ENCODE measurements around the gene IKZF2.
"Not testable (repeated sequence)": the region's sequence is repeated elsewhere in the genome, so short reads cannot be mapped to it uniquely, and the experiment has no call there.

The IKZF2 gene

GRCh38 chr2:213020913-213021312 lies 130.5 kb downstream of the IKZF2 start:
- not testable (repeated sequence) for H3K9me3 Mint-ChIP-seq; H3K27me3 Mint-ChIP-seq; H3K27ac Mint-ChIP-seq; ATAC-seq (ENCODE audit: low read depth); H3K4me3 Mint-ChIP-seq; DNase-seq (ENCODE audit: low spot score in 2 of 2); H3K36me3 Mint-ChIP-seq
- H3K4me1 Mint-ChIP-seq: peaks cover 10% of the 10 kb centered on the region

GRCh38 chr2:213020268-213020667 lies 131.1 kb downstream of the IKZF2 start:
- no peaks in the 10 kb centered on the region for H3K9me3 Mint-ChIP-seq
- no peak overlapping the region for H3K4me3 Mint-ChIP-seq

GRCh38 chr2:213019368-213019767 lies 132.0 kb downstream of the IKZF2 start:
- no peaks in the 10 kb centered on the region for H3K9me3 Mint-ChIP-seq
- H3K4me3 Mint-ChIP-seq: no peak overlapping the region
- no peak for ATAC-seq (ENCODE audit: low read depth)
- no peak overlapping the region for H3K27ac Mint-ChIP-seq
- no peaks in the 10 kb centered on the region for H3K36me3 Mint-ChIP-seq
- no peak for DNase-seq (ENCODE audit: low spot score in 2 of 2)
- H3K4me1 Mint-ChIP-seq: peaks cover 17% of the 10 kb centered on the region
- no peaks in the 10 kb centered on the region for H3K27me3 Mint-ChIP-seq

More at GRCh38 chr2:213020268-213020667, 131.1 kb downstream of the IKZF2 start:
- H3K27me3 Mint-ChIP-seq: no peaks in the 10 kb centered on the region
- no peak for DNase-seq (ENCODE audit: low spot score in 2 of 2)
- no peak overlapping the region for H3K27ac Mint-ChIP-seq
- H3K36me3 Mint-ChIP-seq: no peaks in the 10 kb centered on the region
- peaks cover 14% of the 10 kb centered on the region for H3K4me1 Mint-ChIP-seq
- no peak for ATAC-seq (ENCODE audit: low read depth)

GRCh38 chr2:213018340-213018901 lies 133.0 kb downstream of the IKZF2 start:
- Mint-ChIP-seq H3K27ac (no peak overlapping the region), H3K4me1 (peaks cover 17% of the 10 kb centered on the region), H3K36me3 (no peaks in the 10 kb centered on the region), H3K9me3 (no peaks in the 10 kb centered on the region), H3K27me3 (no peaks in the 10 kb centered on the region), H3K4me3 (no peak overlapping the region)
- DNase-seq (ENCODE audit: low spot score in 2 of 2) (no peak), ATAC-seq (ENCODE audit: low read depth) (no peak)

- no peak for DNase-seq (ENCODE audit: low spot score in 2 of 2)
- H3K4me3 Mint-ChIP-seq: no peak overlapping the region
- H3K36me3 Mint-ChIP-seq: no peaks in the 10 kb centered on the region
- H3K9me3 Mint-ChIP-seq: no peaks in the 10 kb centered on the region
- no peak overlapping the region for H3K27ac Mint-ChIP-seq
- no peak for ATAC-seq (ENCODE audit: low read depth)
- peaks cover 17% of the 10 kb centered on the region for H3K4me1 Mint-ChIP-seq
- no peaks in the 10 kb centered on the region for H3K27me3 Mint-ChIP-seq
Observed at GRCh38 chr2:213017404-213017803, 134.0 kb downstream of the IKZF2 start.

- no peak overlapping the region for H3K4me3 Mint-ChIP-seq
- no peak overlapping the region for H3K27ac Mint-ChIP-seq
- no peaks in the 10 kb centered on the region for H3K9me3 Mint-ChIP-seq
- ATAC-seq (ENCODE audit: low read depth) (no peak), DNase-seq (ENCODE audit: low spot score in 2 of 2) (no peak)
- no peaks in the 10 kb centered on the region for H3K36me3 Mint-ChIP-seq
- H3K4me1 Mint-ChIP-seq: peaks cover 17% of the 10 kb centered on the region
- no peaks in the 10 kb centered on the region for H3K27me3 Mint-ChIP-seq
Observed at GRCh38 chr2:213016984-213017351, 134.4 kb downstream of the IKZF2 start.

GRCh38 chr2:213016166-213016983 lies 135.0 kb downstream of the IKZF2 start:
- Mint-ChIP-seq H3K36me3 (no peaks in the 10 kb centered on the region), H3K27ac (no peak overlapping the region), H3K27me3 (no peaks in the 10 kb centered on the region), H3K4me1 (peaks cover 17% of the 10 kb centered on the region), H3K9me3 (no peaks in the 10 kb centered on the region), H3K4me3 (peak overlapping the region; percentile 25)
- no peak for ATAC-seq (ENCODE audit: low read depth)
- no peak for DNase-seq (ENCODE audit: low spot score in 2 of 2)

GRCh38 chr2:213015387-213016165 lies 135.8 kb downstream of the IKZF2 start:
- Mint-ChIP-seq H3K4me3 (peak overlapping the region; percentile 25), H3K9me3 (no peaks in the 10 kb centered on the region), H3K27me3 (no peaks in the 10 kb centered on the region), H3K36me3 (no peaks in the 10 kb centered on the region), H3K27ac (no peak overlapping the region), H3K4me1 (peaks cover 17% of the 10 kb centered on the region)
- ATAC-seq (ENCODE audit: low read depth): peak; percentile 92
- no peak for DNase-seq (ENCODE audit: low spot score in 2 of 2)

GRCh38 chr2:213013979-213014378 lies 137.4 kb downstream of the IKZF2 start:
- DNase-seq (ENCODE audit: low spot score in 2 of 2): no peak
- no peaks in the 10 kb centered on the region for H3K27me3 Mint-ChIP-seq
- ATAC-seq (ENCODE audit: low read depth): no peak
- no peaks in the 10 kb centered on the region for H3K36me3 Mint-ChIP-seq
- no peaks in the 10 kb centered on the region for H3K9me3 Mint-ChIP-seq
- H3K27ac Mint-ChIP-seq: no peak overlapping the region
- no peak overlapping the region for H3K4me3 Mint-ChIP-seq
- H3K4me1 Mint-ChIP-seq: peaks cover 17% of the 10 kb centered on the region

- Mint-ChIP-seq H3K36me3 (no peaks in the 10 kb centered on the region), H3K9me3 (no peaks in the 10 kb centered on the region), H3K27me3 (no peaks in the 10 kb centered on the region), H3K27ac (no peak overlapping the region), H3K4me3 (no peak overlapping the region), H3K4me1 (peaks cover 8% of the 10 kb centered on the region)
- ATAC-seq (ENCODE audit: low read depth) (no peak), DNase-seq (ENCODE audit: low spot score in 2 of 2) (no peak)
Observed at GRCh38 chr2:213011505-213011904, 139.9 kb downstream of the IKZF2 start.

GRCh38 chr2:213010106-213010779 lies 141.2 kb downstream of the IKZF2 start:
- H3K4me3 Mint-ChIP-seq: no peak overlapping the region
- H3K4me1 Mint-ChIP-seq: peaks cover 3% of the 10 kb centered on the region
- ATAC-seq (ENCODE audit: low read depth) (no peak), DNase-seq (ENCODE audit: low spot score in 2 of 2) (no peak)
- no peak overlapping the region for H3K27ac Mint-ChIP-seq
- no peaks in the 10 kb centered on the region for H3K27me3 Mint-ChIP-seq
- no peaks in the 10 kb centered on the region for H3K36me3 Mint-ChIP-seq
- no peaks in the 10 kb centered on the region for H3K9me3 Mint-ChIP-seq

GRCh38 chr2:213007290-213007838 lies 144.0 kb downstream of the IKZF2 start:
- no peaks in the 10 kb centered on the region for H3K36me3 Mint-ChIP-seq
- no peak for ATAC-seq (ENCODE audit: low read depth)

GRCh38 chr2:213004197-213004821 lies 147.1 kb downstream of the IKZF2 start:
- Mint-ChIP-seq H3K4me1 (no peaks in the 10 kb centered on the region), H3K4me3 (no peak overlapping the region), H3K27ac (no peak overlapping the region), H3K27me3 (no peaks in the 10 kb centered on the region), H3K9me3 (no peaks in the 10 kb centered on the region), H3K36me3 (no peaks in the 10 kb centered on the region)
- DNase-seq (ENCODE audit: low spot score in 2 of 2): no peak
- no peak for ATAC-seq (ENCODE audit: low read depth)

More at GRCh38 chr2:213007290-213007838, 144.0 kb downstream of the IKZF2 start:
- Mint-ChIP-seq H3K4me1 (no peaks in the 10 kb centered on the region), H3K27me3 (no peaks in the 10 kb centered on the region), H3K4me3 (no peak overlapping the region), H3K9me3 (no peaks in the 10 kb centered on the region), H3K27ac (no peak overlapping the region)
- DNase-seq (ENCODE audit: low spot score in 2 of 2): no peak
